HEK293 (cell line): ENCODE results near the gene PHETA2.
"Not testable (repeated sequence)": the region's sequence is repeated elsewhere in the genome, so short reads cannot be mapped to it uniquely, and the experiment has no call there.

ENCODE experiments used
- CTCF ChIA-PET: fragments of 350-600 bp; formaldehyde crosslinking; extraction: SDS; loops from one replicate; lab custom pipeline; 2021; ENCODE audit warnings: antibody characterized with exemption; lab: Yijun Ruan, JAX
- POLR2A ChIA-PET: fragments of 300-600 bp; formaldehyde crosslinking; extraction: SDS; loops from one replicate; lab custom pipeline; 2020; ENCODE audit warnings: antibody characterized with exemption, inconsistent platforms; lab: Yijun Ruan, JAX
- H3K27ac ChIP-seq: fragments of 200-500 bp; sonication (Bioruptor generic); 2 replicates; pipeline ENCODE4 v1.5.1; 2014; ENCODE audit warnings: low read depth, low read length, control low read depth, inconsistent platforms; ENCODE audit errors: extremely low read depth
- H3K36me3 ChIP-seq, 2 experiments: fragments of 200-500 bp in 1 of 2; sonication (Bioruptor generic) in 1 of 2; 1 replicate in 1 of 2; 2 replicates in 1 of 2; pipeline ENCODE4 v1.5.1; 2014 to 2017; ENCODE audit warnings: inconsistent platforms in 2 of 2, low read length in 2 of 2; ENCODE audit not compliant: control insufficient read depth in 2 of 2, insufficient read depth in 1 of 2
- H3K4me1 ChIP-seq: fragments of 200-500 bp; sonication (Bioruptor generic); 2 replicates; pipeline ENCODE4 v1.5.1; 2014; ENCODE audit warnings: mild to moderate bottlenecking, low read length, inconsistent platforms; ENCODE audit not compliant: control insufficient read depth, insufficient read depth
- H3K4me3 ChIP-seq: 2 replicates; pipeline ENCODE4 v1.5.1; 2011; ENCODE audit warnings: low read depth, mild to moderate bottlenecking, control low read depth, low read length, moderate library complexity
- H3K9me3 ChIP-seq: fragments of 200-500 bp; sonication (Bioruptor generic); 2 replicates; pipeline ENCODE4 v1.5.1; 2014; ENCODE audit warnings: low read depth, low read length, inconsistent platforms; ENCODE audit not compliant: control insufficient read depth, insufficient read depth
- BCL11A ChIP-seq: fragments of 450-650 bp; formaldehyde crosslinking; IDR thresholded peaks from 2 replicates; pipeline ENCODE4 v1.5.1; 2016; ENCODE audit warnings: low read depth, missing biosample characterization, missing genetic modification characterization
- MZF1 ChIP-seq: fragments of 450-650 bp; formaldehyde crosslinking; IDR thresholded peaks from 2 replicates; pipeline ENCODE4 v1.5.1; 2017; ENCODE audit warnings: missing biosample characterization, missing genetic modification characterization, borderline replicate concordance
- SETDB1 ChIP-seq: IDR thresholded peaks from one replicate; pipeline ENCODE4 v1.6.1; 2017; ENCODE audit warnings: mild to moderate bottlenecking, low read length, moderate library complexity, mixed read lengths; ENCODE audit not compliant: insufficient read length
- ZBTB8A ChIP-seq: fragments of 450-650 bp; formaldehyde crosslinking; IDR thresholded peaks from 2 replicates; pipeline ENCODE4 v1.5.1; 2016; ENCODE audit warnings: missing biosample characterization, missing genetic modification characterization
- ZNF2 ChIP-seq: fragments of 450-650 bp; formaldehyde crosslinking; IDR thresholded peaks from 2 replicates; pipeline ENCODE4 v1.5.1; 2016; ENCODE audit warnings: missing biosample characterization, missing genetic modification characterization
- ZNF248 ChIP-seq: fragments of 450-650 bp; formaldehyde crosslinking; IDR thresholded peaks from 2 replicates; pipeline ENCODE4 v1.5.1; 2017; ENCODE audit warnings: missing biosample characterization, missing genetic modification characterization
- ZNF394 ChIP-seq: fragments of 450-650 bp; formaldehyde crosslinking; IDR thresholded peaks from 2 replicates; pipeline ENCODE4 v1.5.1; 2016; ENCODE audit warnings: missing biosample characterization, missing genetic modification characterization, mild to moderate bottlenecking, moderate library complexity, borderline replicate concordance
- ZNF621 ChIP-seq: fragments of 450-650 bp; formaldehyde crosslinking; IDR thresholded peaks from 2 replicates; pipeline ENCODE4 v1.5.1; 2017; ENCODE audit warnings: missing biosample characterization, missing genetic modification characterization
- ZNF654 ChIP-seq: fragments of 450-650 bp; formaldehyde crosslinking; IDR thresholded peaks from 2 replicates; pipeline ENCODE4 v1.5.1; 2016; ENCODE audit warnings: low read depth, missing biosample characterization, missing genetic modification characterization
- ZNF664 ChIP-seq: fragments of 450-650 bp; formaldehyde crosslinking; IDR thresholded peaks from 2 replicates; pipeline ENCODE4 v1.5.1; 2016; ENCODE audit warnings: missing biosample characterization, missing genetic modification characterization

PHETA2 gene

DNA sequence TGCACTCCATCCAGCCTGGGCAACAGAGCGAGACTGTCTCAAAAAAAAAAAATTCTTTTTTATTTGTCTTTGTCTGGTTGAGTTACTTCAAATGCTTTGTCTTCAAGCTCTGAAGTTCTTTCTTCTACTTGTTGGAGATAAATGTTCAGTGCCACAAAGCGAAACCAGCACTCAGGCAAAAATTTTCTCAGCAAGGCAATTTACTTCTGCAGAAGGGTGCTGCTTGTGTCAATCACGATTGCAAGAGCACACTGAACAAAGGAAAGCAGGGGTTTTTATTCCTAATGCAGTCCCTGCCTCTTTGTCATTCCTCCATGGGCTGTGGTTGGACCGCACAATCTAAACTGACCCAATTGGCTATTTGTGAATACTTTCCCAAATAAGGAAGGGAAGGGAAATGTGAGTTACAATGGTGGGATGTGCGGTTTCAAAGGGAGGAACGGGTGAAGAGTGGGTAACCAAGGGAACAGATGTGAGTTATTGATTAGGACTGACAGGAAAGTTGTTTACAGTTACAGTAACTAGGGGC lies 30.3 kb downstream of the PHETA2 start:
- H3K36me3 ChIP-seq, POLR2A ChIA-PET: not testable (repeated sequence)

DNA sequence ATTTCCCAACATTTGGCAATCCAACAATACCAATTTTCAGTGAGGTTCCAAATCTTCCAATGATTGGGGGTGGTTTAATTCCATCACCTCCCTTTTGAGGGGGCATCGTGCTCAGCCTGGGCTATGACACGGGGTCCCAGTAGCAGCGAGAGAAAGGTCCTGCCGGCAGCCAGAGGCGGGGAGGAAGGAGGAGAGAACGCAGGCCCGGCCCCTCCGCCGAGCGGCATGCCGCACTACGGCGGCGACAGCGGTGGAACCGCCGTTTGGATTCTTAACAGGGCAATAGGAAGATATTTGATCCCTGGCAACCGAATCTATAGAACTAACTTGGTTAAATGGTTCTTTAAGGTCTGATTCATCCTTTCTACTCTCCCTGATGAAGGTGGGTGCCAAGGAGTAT lies 34.8 kb downstream of the PHETA2 start:
- Histone ChIP-seq H3K4me1 (no peaks in the 10 kb centered on the region), H3K36me3 (no peaks in the 10 kb centered on the region), H3K9me3 (no peaks in the 10 kb centered on the region)
- POLR2A ChIA-PET, result interaction anchor here (0.6 kb wide), 1 partner anchor 1017 kb away, joined by 3 read pairs; no protein-coding TSS in a partner anchor
- no peak for TF ChIP-seq MZF1
- TF ChIP-seq ZBTB8A (tag by site-specific recombination), result no peak
- no peak for TF ChIP-seq ZNF248 (tag by site-specific recombination)
- TF ChIP-seq ZNF394, result no peak
- no peak for TF ChIP-seq ZNF664 (tag by site-specific recombination)
- TF ChIP-seq, all 188 proteins: peak for 0
- CTCF ChIA-PET, result interaction anchor here (1.3 kb wide), 1 partner anchor 336 kb away, joined by 4 read pairs; no protein-coding TSS in a partner anchor
- H3K4me3 ChIP-seq, result no peak overlapping the region
- H3K27ac ChIP-seq, result no peak overlapping the region

More for the DNA sequence above, 30.3 kb downstream of the PHETA2 start:
- not testable (repeated sequence) for H3K9me3 ChIP-seq, H3K27ac ChIP-seq, H3K4me3 ChIP-seq, H3K4me1 ChIP-seq
- CTCF ChIA-PET, result interaction anchor here (0.7 to 3.0 kb wide), 4 partner anchors 13 to 340 kb away, joined by 3 to 8 read pairs (median 4); partner anchors contain the start of gene NDUFA6
- peak; percentile 88 for TF ChIP-seq SETDB1

DNA sequence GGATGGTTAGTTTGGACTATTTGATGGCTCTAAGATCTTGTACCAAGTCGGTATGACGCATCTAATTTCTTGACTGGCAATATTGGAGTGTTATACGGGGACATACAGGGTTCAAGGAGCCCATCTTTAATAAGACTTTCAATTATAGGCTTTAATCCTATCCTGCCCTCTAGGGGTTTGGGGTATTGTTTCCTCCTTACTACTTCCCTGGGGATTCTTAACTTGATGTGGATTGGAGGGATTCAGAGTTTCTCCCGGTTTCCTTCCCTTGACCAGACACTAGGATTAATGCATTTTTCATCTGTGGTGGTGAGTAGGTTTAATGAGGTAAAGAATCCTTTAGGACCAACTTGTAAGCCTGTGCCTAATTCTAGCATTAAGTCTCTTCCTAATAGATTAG lies 37.8 kb downstream of the PHETA2 start:
- Histone ChIP-seq H3K9me3 (no peaks in the 10 kb centered on the region), H3K4me3 (no peak overlapping the region), H3K27ac (no peak overlapping the region), H3K36me3 (no peaks in the 10 kb centered on the region), H3K4me1 (no peaks in the 10 kb centered on the region)
- ChIA-PET POLR2A (no interaction called here), CTCF (interaction anchor here (0.8 to 4.0 kb wide), 9 partner anchors 10 to 414 kb away, joined by 3 to 43 read pairs (median 7); partner anchors contain the start of gene NDUFA6)
- no peak for TF ChIP-seq ZNF621 (tag by site-specific recombination)
- no peak for TF ChIP-seq BCL11A (tag by site-specific recombination)

DNA sequence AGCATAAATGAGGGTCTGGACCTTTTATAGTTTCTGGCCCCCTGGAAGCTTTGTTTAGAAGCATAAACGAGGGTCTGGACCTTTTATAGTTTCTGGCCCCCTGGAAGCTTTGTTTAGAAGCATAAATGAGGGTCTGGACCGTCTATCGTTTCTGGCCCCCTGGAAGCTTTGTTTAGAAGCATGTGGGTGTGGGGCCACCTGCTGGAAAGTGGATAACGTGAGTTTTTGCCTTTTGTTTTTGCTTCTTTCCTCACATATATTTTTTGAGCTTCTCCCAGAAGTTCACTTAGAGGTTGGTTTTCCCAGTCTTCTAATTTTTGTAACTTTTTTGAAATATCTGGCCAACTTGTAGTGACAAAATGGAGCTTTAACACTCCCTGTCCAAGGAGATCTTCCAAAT lies 38.7 kb downstream of the PHETA2 start:
- H3K27ac ChIP-seq, POLR2A ChIA-PET, H3K4me1 ChIP-seq, H3K4me3 ChIP-seq, H3K36me3 ChIP-seq, H3K9me3 ChIP-seq: not testable (repeated sequence)
- CTCF ChIA-PET, result interaction anchor here (0.6 to 4.0 kb wide), 26 partner anchors 9 to 580 kb away, joined by 3 to 43 read pairs (median 4); partner anchors contain the start of genes CENPM and NDUFA6
- peak; percentile 18; the same call in 1 of the 2 replicates for TF ChIP-seq ZNF654 (tag by site-specific recombination)

DNA sequence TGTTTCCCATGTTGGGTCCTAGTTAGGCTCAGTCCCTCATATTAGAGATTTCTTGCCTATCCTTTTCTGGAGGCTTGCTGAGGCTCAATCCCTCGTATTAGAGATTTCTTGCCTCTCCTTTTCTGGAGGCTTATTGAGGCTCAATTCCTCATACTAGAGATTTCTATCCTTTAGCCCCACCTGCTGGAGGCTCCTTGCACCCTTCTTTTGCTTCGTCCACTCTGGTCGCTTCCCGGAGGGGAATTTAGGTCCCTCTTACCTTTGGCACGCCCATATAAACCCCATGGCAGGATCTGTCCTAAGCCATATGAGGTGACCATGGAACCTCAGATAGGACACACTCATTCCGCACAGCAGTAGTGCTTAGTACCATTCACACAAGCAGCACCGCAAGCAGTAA lies 40.7 kb downstream of the PHETA2 start:
- H3K36me3 ChIP-seq, result no peaks in the 10 kb centered on the region
- 0 out of 2 replicates have a peak, but pooled peaks have one; percentile 11 for TF ChIP-seq ZNF654 (tag by site-specific recombination)
- no peak for TF ChIP-seq ZNF2 (tag by site-specific recombination)
- TF ChIP-seq, all 188 proteins: peak for 1
- no peaks in the 10 kb centered on the region for H3K4me1 ChIP-seq
- H3K27ac ChIP-seq, result no peak overlapping the region
- H3K9me3 ChIP-seq, result no peaks in the 10 kb centered on the region
- CTCF ChIA-PET, result interaction anchor here (0.6 kb wide), 1 partner anchor 187 kb away, joined by 3 read pairs; no protein-coding TSS in a partner anchor
- POLR2A ChIA-PET, result no interaction called here
- no peak overlapping the region for H3K4me3 ChIP-seq

DNA sequence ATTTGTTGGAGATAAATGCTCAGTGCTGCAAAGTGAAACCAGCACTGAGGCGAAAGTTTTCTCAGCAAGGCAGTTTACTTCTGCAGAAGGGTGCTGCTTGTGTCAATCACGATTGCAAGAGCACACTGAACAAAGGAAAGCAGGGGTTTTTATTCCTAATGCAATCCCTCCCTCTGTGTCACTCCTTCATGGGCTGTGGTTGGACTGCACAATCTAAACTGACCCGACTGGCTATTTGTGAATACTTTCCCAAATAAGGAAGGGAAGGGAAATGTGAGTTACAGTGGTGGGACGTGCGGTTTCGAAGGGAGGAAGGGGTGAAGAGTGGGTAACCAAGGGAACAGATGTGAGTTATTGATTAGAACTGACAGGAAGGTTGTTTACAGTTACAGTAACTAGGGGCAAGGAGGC lies 41.4 kb downstream of the PHETA2 start:
- H3K4me1 ChIP-seq, H3K4me3 ChIP-seq, H3K36me3 ChIP-seq, POLR2A ChIA-PET, H3K27ac ChIP-seq, H3K9me3 ChIP-seq: not testable (repeated sequence)
- CTCF ChIA-PET, result interaction anchor here (0.6 kb wide), 1 partner anchor 188 kb away, joined by 3 read pairs; no protein-coding TSS in a partner anchor
- TF ChIP-seq SETDB1, result peak; percentile 89
